ENCODE results near the gene TMEM18.

Gene TMEM18

DNA sequence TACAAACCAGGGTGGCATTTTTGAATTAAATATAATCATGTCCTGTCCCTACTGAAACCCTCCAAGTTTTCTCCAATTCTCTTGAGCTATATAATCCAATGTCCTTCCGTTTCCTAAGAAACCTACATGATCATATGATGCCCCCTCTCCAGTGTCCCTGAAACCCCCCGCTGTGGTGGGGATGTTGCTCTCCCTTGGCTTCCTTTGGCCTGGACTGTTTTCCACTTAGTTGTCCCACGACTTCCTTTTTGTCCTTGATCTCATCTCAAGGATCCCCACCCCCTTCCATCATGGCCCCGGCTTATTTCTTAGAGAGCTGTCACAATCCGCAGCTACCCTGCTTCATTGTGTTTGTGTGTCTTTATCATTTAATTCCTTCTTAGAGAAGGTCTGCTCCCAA lies 43.8 kb downstream of the TMEM18 start:
- DNase-seq (ENCODE audit: low spot score) = no peak

DNA sequence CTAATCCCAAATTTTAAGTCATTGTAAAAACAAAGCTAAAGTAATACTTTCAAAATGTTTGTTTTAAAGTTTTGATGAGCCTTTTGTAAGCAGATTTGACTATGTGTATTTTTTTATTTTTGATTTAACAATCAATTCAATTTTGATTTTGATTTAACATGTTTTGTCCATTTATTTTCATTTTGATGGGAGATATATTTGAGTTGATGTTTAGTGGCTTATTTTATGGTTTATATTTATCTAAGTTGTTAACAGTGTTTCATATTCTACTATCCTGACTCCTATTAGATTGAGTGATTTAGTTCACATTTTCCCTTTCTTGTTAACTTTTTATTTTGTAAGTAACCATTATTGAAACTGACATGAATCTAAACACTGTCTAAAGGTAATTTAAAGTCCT lies 44.7 kb downstream of the TMEM18 start:
- DNase-seq (ENCODE audit: low spot score) = no peak

- DNase-seq (ENCODE audit: low spot score) = no peak
These were observed 45.5 kb downstream of the TMEM18 start for GRCh38 chr2:631741-632140.

DNA sequence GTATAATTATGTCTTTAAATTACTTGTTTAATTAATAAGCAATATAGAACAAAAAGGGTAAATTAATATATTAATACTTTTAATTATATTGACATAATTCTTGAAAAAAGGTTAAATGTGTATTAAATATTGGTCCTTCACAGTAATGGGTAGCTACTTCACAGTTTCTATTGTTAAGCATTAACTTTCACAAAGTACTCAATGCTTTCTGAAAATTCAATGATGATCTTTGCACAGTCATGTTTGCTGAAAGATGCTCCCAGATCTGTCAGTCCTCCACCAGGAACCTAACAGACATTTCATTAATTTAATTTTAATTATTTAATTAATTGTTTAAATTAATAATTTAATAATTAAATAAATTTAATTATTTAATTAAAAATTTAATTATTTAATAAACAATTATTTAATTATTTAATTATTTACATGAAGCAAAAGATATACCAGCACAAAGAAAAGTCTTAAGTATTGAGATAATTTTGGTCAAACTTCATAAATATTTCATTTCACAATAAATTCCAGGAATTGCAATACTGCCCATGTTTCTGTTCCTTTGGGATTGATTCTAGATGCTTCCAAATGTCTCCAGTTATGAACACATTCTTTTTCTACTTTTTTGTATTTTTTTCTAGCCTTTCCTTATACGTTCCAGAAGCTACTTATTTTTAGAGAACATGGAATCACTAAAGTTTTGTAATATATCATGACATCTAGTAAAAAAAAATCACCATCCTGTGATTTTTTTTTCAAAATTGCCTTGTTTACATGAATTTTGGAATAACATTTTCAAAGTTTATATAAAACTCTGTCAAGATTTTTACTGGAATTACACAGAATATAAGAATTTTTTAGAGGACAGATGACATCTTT lies 46.5 kb downstream of the TMEM18 start:
- DNase-seq (ENCODE audit: low spot score) = no peak

DNA sequence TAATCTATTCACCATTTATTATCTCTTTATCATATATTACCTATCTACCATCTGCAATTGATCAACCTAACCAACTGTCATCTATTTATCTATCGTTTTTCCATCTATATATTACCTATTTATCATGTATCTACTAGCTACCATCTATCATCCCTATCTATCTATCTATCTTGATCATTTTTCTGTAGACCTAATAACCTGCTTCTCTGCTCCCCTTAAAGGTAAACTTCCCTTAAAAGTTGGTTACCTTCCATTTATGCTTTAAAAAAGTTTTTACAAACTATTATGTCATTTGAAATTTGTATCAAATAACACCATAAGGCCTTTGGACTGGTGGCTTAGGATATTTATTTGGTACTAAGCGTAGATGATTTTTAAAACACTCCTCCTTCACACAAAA lies 47.2 kb downstream of the TMEM18 start:
- no peak for DNase-seq (ENCODE audit: low spot score)

- DNase-seq (ENCODE audit: low spot score) = no peak
These were observed 48.6 kb downstream of the TMEM18 start for GRCh38 chr2:628651-629050.

DNA sequence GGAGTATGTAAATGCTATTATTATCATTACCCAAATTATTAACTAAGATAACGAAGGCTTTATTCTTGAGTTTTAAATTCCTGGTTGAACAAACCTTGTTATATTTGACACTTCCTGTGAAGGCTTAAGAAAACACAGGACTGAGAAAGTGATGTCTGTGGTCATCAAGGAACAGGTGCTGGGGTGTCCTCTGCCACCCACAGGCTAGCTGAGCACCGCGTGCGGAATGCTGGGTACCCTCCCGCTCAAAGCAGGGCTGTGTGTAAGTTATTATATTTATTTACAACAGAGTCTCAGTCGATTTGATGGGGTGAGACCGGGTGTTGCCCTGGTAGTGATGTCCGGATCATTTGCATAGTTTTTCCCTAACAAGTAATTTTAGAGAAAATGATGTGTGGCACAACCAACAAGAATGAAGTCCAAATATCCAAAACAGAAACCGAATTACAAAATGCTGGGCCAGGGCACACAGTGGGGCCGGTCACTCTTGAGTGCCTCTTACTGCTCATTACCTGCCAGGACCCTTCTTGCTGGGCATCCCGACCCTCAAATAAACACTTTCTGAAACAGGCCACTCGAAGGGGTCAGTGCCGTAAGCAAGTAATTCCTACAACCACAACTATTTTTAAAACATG lies 49.2 kb downstream of the TMEM18 start:
- DNase-seq (ENCODE audit: low spot score) = no peak

- DNase-seq (ENCODE audit: low spot score) = no peak
These were observed 49.9 kb downstream of the TMEM18 start for GRCh38 chr2:627340-627709.

DNA sequence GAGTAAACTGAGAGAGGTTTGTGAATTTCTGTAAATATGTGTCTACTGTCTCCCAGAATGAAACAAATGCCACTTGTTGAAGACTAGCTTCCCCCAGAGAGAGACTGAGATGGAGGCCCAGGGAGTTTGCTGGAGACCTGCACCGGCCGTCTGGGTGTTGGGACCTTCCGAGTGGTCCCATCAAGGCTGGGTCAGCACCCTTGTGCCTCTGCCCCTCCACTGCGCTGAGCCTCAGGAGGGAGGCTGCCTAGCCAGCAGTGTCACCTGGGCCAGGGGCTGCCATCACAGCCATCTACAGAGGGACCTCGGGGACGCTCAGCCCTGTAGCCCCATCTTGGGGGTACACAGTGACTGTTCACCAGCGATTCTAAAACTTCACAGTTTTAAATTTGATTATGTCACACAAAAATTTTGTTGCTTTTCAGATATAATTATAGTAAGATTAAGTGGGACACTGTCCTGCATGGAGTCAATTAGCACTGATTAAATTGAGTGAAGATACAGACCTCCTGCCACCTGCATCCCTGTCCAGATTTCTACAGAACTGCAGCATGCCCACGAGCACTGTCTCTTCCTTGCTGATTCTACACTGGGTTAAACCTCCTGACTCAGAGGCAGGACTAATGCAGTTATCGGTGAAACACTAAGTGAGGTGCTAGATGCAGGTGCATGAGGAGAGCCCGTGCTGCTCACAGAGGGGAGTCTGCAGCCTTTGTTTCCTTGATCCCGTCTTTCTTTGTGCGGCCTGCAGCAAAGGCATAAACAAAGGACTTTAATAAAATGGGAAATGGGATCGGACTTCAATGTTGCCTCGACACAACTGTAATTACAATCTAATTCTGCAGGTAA lies 50.5 kb downstream of the TMEM18 start:
- no peak for DNase-seq (ENCODE audit: low spot score)

- DNase-seq (ENCODE audit: low spot score) = no peak
These were observed 51.5 kb downstream of the TMEM18 start for GRCh38 chr2:625415-626333.

GRCh38 chr2:624551-625347 lies 52.5 kb downstream of the TMEM18 start:
- no peak for DNase-seq (ENCODE audit: low spot score)

- no peak for DNase-seq (ENCODE audit: low spot score)
These were observed 53.1 kb downstream of the TMEM18 start for GRCh38 chr2:624096-624495.

- DNase-seq (ENCODE audit: low spot score) = no peak
These were observed 53.9 kb downstream of the TMEM18 start for GRCh38 chr2:623130-623922.

GRCh38 chr2:622357-622756 lies 54.8 kb downstream of the TMEM18 start:
- DNase-seq (ENCODE audit: low spot score) = no peak

DNA sequence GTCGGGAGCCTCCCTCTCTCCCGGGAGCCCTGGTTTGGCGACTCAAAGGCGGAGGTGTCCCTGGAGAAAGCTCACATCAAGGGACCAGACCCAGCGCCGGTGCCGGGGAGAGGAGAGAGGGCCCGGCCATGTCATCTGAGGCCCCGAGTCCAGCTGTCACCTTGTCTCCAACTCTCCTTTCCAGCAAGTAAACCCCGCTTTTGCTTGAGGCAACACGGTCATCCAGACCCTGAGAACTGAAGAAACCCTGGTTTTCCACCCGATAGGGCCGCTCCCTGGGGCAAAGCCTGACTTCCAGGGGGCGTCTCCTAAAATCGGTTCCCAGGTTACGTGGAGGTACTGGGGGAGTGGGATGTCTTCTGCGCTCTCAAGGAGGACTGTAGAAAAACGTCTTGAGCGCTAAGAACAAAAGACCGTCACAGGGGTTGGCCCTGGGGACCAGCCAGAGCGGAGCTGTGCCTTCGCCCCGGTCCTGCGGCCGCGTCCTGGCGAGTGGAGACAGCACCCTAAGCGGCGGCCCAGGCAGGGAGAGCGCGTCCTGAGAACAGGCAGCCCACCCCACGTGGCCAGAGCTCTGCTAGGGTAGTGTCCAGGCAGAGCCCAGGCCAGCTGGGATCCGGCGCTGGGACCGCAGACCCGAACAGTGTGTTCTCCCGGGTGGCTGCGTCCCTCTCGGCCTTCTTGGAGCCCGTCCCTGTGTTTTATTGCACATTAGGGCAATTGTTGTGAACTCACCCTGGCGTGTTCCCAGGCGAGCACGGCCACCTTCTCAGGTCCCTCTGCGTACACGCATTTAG lies 55.7 kb downstream of the TMEM18 start:
- no peak for DNase-seq (ENCODE audit: low spot score)

DNA sequence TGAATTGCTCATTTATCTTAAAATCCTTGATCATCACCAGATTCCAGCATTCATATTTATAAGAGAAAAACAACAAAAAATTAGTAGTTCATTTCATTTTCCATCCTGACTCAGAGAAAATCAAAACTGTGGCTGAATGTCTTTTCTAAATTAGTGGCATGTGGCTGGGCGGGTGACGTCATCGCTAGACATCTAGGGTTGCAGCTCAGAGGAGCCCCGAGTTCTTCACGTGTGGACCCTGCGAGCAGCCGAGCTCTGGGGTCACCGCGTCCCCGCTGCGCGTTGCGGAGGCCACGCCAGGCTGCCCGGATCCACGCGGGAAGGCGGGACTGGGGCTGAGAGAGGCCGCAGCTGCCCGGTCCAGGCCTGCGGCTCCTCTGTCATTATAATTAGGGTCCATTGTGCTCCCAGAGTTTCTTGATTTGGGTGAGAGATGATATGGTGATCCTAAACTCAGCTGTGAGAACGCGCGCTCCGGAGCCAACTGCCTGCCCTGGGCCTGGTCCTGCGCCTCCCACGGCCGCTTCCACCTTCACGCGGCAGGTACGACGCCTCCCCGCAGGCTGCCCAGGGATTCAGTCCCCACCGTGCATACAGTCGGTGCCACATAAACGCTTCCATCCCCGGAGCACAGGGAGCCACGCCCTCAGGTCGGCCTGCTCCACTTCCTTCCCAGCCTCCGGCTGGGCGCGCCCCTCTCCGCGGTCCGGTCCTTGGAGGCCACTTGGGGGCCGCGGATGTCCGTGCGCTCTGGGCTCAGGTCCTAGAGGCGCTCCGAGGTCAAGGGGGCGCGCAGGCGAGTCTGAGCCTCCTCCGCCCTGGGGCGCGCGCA lies 56.5 kb downstream of the TMEM18 start:
- DNase-seq (ENCODE audit: low spot score) = no peak

DNA sequence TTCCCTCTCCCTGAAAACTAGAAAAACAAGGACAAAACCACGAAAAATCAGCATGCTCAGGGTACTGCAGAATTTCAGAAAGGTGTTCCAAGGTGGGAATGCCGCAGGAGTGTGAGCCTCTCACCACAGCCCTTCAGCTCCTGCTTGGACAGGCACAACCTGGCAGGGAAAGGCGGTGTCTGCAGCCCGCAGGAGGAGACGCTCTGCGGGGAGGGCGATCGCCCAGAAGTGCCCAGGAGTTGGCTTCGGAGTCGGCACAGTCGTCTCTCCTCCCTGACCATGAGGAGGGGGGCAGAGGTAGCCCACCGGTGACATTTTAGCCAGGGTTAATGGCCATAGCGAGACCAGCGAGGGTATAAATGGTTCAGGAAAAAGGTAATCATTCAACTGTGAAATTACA lies 57.2 kb downstream of the TMEM18 start:
- no peak for DNase-seq (ENCODE audit: low spot score)

- no peak for DNase-seq (ENCODE audit: low spot score)
These were observed 58.7 kb downstream of the TMEM18 start for GRCh38 chr2:618422-618990.

Measured in globus pallidus (tissue), 1 donor.